Activated naive CD4-positive, alpha-beta T cell treated with anti-CD3 and anti-CD28 coated beads, Interleukin-2, amount 50 U/mL, for 24 hours (primary cell): Measurements from ENCODE around the gene PLXNA2.

ENCODE experiments used
- H3K27ac Mint-ChIP-seq: one replicate; pipeline ENCODE4 v1.8.0; 2021; ENCODE audit warnings: mild to moderate bottlenecking, mixed read lengths
- H3K27me3 Mint-ChIP-seq: one replicate; pipeline ENCODE4 v1.8.0; 2021; ENCODE audit warnings: mixed read lengths
- H3K36me3 Mint-ChIP-seq: one replicate; pipeline ENCODE4 v1.8.0; 2021; ENCODE audit warnings: mixed read lengths
- H3K4me1 Mint-ChIP-seq: one replicate; pipeline ENCODE4 v1.8.0; 2021; ENCODE audit warnings: mixed read lengths
- H3K4me3 Mint-ChIP-seq: one replicate; pipeline ENCODE4 v1.8.0; 2021; ENCODE audit warnings: mild to moderate bottlenecking, mixed read lengths
- H3K9me3 Mint-ChIP-seq: one replicate; pipeline ENCODE4 v1.8.0; 2021; ENCODE audit warnings: mixed read lengths

The PLXNA2 gene

DNA sequence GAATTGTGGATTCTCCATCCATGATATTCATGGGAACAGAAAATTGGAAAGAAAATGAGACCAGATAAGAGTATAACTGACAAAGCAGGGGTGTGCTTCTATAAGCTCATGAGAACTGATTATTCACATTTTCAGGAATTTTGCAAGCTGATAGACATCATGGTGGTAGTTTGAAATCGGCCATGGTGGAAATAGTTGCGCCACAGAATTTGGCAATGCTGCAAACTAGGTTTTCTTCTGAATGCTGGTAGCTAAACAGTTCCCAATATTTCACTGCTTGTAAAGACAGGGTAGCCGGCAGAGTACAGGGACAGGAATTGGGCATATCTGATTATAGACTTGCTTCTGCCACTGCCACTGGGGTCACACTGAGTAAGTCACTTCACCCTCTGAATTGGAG, 151.1 kb downstream of the PLXNA2 start:
- H3K4me1 Mint-ChIP-seq: peaks cover 1% of the 10 kb centered on the region
- H3K27me3 Mint-ChIP-seq: no peaks in the 10 kb centered on the region
- H3K9me3 Mint-ChIP-seq: no peaks in the 10 kb centered on the region
- H3K27ac Mint-ChIP-seq: no peak overlapping the region
- H3K4me3 Mint-ChIP-seq: no peak overlapping the region
- no peaks in the 10 kb centered on the region for H3K36me3 Mint-ChIP-seq

DNA sequence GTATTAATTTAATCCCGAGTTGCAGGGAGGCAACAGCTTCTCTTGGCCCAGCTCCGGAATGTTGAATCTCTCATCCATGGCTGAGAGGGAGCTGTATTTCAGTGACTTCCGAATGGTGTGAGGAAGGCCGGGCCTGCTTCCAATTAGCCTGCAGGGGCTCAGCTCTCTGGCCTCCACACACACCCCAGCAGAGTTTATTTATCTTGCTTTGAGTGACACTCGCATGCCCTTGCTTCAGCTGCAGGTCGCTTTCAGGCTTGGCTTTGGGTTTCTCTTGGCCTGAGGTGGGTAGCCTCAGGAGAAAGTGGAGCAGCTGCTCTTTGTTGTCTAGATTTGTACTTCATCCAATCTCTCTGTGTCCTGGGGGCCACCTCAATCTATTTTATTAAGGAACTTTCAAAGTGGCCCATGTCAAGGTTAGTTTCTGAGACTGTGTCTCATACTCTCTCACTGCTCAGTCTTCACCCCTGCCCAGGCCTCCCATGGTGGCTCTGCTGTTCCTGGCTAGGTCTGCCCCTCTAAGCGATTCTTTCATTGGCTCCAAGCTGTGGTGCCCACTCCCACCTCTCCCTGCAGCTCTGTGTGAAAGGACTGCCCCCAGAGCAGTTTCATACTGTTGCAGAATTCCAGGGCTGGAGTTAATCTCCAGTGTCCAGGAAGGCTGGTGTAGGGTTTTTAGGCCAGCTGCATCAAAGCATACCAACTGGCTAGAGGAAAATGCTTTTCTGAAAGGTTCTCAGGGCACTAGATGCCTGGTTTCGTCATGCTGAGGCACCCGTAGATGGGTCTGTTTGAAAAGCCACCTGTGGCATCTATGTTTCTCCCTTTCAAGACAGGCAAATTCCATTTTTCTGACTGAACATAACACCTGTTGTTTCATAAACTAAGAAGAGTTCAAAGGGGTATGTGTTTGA, 153.5 kb downstream of the PLXNA2 start:
- no peak overlapping the region for H3K4me3 Mint-ChIP-seq
- H3K4me1 Mint-ChIP-seq: peaks cover 23% of the 10 kb centered on the region
- no peak overlapping the region for H3K27ac Mint-ChIP-seq
- no peaks in the 10 kb centered on the region for H3K27me3 Mint-ChIP-seq
- no peaks in the 10 kb centered on the region for H3K9me3 Mint-ChIP-seq
- no peaks in the 10 kb centered on the region for H3K36me3 Mint-ChIP-seq

DNA sequence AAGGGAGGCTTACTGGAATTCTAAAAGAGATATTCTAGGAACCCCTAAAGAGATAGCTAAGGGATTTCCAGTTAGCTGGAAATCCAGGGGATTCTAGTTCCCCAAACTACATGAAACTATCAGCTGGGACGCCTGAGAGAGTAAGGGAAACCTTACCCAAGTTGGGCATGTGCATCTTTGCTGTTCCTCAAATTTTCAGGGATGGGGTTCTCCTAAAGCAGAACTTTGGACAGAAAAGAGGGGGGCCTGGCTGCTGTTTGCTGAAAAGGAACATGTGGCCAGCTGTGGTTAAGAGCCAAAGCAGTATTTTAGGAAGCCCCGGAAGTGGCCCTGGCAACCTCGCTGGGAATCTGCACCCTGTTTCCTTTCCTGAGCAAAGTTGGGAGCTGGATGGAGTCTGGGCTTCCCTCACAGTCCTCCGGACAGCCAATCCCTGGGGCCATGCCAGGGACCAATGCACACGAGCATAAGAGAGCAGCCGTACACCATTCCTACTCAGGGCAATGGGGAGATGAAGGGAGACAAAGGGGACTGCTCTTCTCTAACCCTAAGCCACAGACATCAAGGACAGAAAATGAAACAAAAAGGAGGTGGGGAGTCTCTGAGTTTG, 154.3 kb downstream of the PLXNA2 start:
- H3K36me3 Mint-ChIP-seq: no peaks in the 10 kb centered on the region
- no peak overlapping the region for H3K27ac Mint-ChIP-seq
- peaks cover 29% of the 10 kb centered on the region for H3K4me1 Mint-ChIP-seq
- no peak overlapping the region for H3K4me3 Mint-ChIP-seq
- H3K27me3 Mint-ChIP-seq: no peaks in the 10 kb centered on the region
- no peaks in the 10 kb centered on the region for H3K9me3 Mint-ChIP-seq

DNA sequence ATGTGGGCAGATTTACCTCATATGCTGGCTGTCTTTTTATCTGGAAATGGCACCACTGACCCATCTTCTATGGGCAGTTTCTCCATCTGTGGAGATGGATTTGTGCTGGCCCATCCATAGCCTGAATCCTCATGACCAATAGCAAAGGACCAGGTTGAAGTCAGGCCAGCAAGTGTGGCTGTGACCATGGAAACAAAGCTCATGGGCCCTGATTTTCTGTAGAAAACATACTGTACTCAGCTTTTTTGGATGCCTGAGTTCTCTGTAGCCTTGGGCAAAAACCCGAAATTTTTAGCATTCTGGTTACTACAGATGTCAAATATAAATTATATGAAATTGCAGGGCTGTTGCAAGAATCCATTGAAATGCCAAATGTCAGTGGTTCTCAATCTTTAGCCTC, 155.0 kb downstream of the PLXNA2 start:
- Mint-ChIP-seq H3K9me3 (no peaks in the 10 kb centered on the region), H3K27ac (no peak overlapping the region), H3K27me3 (no peaks in the 10 kb centered on the region), H3K4me1 (peaks cover 29% of the 10 kb centered on the region), H3K36me3 (no peaks in the 10 kb centered on the region), H3K4me3 (no peak overlapping the region)

DNA sequence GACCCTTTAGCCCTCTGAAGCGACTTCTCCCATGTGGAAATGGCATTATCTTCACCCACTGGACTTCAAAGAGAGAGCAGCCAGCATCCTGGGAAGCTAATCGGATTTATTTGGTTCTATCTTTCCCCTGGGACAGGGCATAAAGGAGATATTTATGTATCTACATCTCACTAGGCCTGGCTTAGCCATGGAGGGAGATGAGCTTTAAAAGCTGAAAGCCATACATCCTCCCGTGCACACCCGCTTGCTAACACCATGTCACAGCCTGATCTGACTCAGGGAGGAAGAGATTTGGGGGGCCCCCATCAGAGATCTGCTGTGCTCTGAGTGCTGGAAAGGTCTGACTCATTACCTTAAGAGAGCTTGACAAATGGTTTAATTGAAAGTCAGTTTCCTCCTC, 155.9 kb downstream of the PLXNA2 start:
- Mint-ChIP-seq H3K36me3 (no peaks in the 10 kb centered on the region), H3K27ac (no peak overlapping the region), H3K9me3 (no peaks in the 10 kb centered on the region), H3K4me1 (peaks cover 29% of the 10 kb centered on the region), H3K27me3 (no peaks in the 10 kb centered on the region), H3K4me3 (no peak overlapping the region)

DNA sequence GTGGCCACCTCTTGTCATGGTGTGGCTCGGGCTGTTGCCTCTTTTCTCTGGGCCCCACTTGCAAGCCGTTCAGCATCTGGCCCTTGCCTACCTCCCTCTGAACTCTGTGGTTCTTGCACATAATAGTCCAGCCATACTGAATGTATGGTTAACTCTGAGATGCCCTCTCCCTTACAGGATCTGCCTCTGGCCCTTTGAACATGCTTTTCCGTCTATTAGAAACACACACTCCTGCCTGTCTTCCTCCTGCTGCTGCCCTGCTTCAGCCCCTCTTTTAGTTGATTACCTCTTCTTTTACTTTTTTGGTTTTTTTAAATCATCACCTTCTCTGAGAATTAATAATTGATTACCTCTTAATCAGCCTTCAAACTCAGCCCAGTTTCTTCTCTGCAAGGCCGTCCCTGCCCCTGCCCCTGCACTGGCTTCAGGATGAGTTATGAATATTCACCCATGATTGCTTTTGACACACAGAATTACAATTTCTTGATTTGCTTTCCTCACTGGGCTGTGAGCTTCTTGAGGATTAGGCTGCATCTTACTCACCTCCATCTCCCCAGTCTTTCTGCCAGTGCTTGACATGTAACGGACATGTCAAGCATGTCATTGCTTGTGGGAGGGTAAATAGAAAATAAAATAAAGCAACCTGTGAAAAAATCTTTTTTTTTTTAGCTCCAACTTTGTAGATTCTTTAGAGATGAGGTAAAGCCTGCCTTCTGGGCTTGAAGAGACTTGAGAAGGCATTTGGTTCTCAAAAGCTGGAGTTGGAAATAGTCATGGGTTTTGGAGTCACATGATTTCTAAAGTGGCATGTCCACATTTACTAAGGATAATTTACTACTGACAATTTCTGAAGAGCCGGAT, 158.3 kb downstream of the PLXNA2 start:
- peak overlapping the region; percentile 86 for H3K27ac Mint-ChIP-seq
- no peaks in the 10 kb centered on the region for H3K36me3 Mint-ChIP-seq

DNA sequence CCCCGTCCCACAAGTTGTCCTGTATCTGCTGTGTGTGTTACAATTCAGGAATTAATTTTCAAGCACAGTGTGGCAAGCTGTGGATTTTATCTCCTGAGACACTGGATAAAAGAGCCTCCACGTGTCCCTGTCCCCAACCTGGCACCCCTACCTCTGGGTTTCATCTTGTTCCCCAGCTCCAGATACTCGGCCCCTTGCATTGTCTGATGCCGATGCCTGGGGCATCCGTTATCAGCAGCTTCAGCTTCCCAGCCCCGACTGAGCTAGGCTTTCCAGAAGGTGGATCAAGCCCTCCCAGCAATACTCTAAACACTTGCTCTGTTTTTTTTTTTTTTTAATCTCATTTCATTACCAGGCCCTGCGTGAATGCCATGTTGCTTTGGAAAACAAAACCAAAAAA, 159.4 kb downstream of the PLXNA2 start:
- no peaks in the 10 kb centered on the region for H3K27me3 Mint-ChIP-seq
- H3K27ac Mint-ChIP-seq: no peak overlapping the region
- H3K4me3 Mint-ChIP-seq: no peak overlapping the region
- H3K4me1 Mint-ChIP-seq: peaks cover 29% of the 10 kb centered on the region
- H3K9me3 Mint-ChIP-seq: no peaks in the 10 kb centered on the region
- H3K36me3 Mint-ChIP-seq: no peaks in the 10 kb centered on the region

More for the DNA sequence above, 158.3 kb downstream of the PLXNA2 start:
- peak overlapping the region; percentile 85 for H3K4me3 Mint-ChIP-seq
- no peaks in the 10 kb centered on the region for H3K9me3 Mint-ChIP-seq
- H3K27me3 Mint-ChIP-seq: no peaks in the 10 kb centered on the region
- H3K4me1 Mint-ChIP-seq: peaks cover 29% of the 10 kb centered on the region

DNA sequence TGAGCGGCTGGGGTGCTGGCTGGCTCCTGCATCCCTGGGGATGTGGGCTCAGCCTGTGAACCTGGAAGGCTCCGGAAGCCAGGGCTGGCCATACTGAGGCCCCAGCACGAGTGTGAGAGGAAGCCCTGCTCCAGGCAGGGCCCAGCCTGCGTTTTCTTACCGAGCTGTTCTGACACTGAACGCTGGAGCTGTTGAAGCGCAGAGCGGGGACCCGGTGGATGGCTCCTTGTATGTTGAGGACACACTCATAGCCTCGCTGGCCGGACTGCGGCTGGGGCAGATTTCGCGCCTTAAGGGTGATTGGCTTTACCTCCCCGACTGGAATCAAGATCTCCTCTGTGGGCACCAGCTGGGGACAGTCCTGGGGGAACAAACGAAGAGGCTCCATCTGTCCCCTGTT, 160.0 kb downstream of the PLXNA2 start:
- Mint-ChIP-seq H3K4me3 (no peak overlapping the region), H3K4me1 (peaks cover 29% of the 10 kb centered on the region), H3K27ac (no peak overlapping the region), H3K36me3 (no peaks in the 10 kb centered on the region), H3K27me3 (no peaks in the 10 kb centered on the region), H3K9me3 (no peaks in the 10 kb centered on the region)

DNA sequence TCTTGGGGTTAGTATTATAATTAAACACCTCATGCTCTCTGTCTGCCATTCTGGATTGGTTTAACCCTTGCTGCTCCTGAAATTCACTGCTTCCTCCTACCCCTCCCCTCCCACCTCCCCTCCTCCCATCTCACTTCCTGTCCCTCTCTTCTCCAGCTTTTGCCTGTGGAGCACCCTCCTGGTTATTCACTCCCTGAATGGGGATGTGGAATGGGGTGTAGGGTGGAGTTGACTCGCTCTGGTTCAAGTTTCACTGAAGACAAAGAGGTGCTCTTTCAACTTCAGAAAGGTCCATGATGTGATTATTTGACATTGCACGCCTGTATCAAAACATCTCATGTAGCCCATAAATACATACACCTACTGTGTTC, 160.5 kb downstream of the PLXNA2 start:
- H3K27ac Mint-ChIP-seq: no peak overlapping the region
- no peaks in the 10 kb centered on the region for H3K9me3 Mint-ChIP-seq
- H3K36me3 Mint-ChIP-seq: no peaks in the 10 kb centered on the region
- peaks cover 29% of the 10 kb centered on the region for H3K4me1 Mint-ChIP-seq
- no peaks in the 10 kb centered on the region for H3K27me3 Mint-ChIP-seq
- no peak overlapping the region for H3K4me3 Mint-ChIP-seq

DNA sequence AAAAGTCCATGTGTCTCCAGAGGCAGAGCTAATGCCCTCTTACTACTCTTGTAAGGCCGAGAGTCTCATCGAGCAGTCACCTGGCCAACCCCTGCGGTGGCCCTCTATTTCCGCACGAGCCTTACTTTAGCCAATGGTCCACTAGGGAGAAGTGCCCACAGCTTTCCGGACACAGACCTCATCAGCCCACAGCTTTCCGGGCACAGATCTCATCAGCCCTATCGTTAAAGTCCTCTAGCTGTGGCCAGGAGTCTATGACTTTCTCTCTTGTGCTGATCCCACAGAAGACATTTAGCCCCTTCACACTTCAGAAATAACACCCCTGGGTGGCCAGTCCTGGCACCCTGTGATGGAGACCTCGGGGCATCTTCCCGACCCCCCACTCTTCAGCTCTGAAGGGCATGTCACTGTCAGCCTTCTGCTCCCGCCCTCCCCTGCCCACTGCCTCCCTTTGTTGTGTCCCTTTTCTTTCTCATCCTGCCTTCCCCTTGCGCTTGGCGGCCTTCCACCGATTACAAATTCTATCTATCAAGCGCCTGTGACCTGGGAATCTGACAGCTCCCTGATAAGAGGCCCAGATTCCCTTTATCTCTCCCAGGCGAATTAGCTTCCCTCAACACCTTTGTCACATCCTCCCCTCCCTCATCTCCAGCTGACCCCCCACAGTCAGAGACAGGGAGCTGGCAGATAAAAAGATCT, 161.0 kb downstream of the PLXNA2 start:
- Mint-ChIP-seq H3K36me3 (no peaks in the 10 kb centered on the region), H3K4me1 (peaks cover 29% of the 10 kb centered on the region), H3K27ac (no peak overlapping the region), H3K9me3 (no peaks in the 10 kb centered on the region), H3K27me3 (no peaks in the 10 kb centered on the region), H3K4me3 (no peak overlapping the region)

DNA sequence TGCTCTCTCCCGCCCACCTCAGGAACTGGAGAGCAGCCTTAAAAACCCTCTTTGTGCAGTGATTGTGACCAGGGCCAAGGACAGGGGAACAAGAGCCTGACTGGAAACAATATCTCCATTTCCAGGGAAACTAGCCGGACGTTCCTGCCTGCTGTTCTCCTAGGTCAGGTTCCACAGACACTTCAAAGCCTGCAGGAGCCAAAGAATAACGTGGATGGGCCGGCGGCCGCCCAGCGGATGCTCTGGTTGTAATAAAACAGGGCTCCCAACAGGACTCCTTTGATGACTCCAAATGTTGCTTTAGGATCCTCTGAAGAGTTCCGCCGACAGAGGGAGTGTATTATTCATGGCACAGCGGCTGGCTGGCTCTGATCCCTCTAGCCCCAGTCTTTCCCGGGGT, 162.2 kb downstream of the PLXNA2 start:
- H3K27ac Mint-ChIP-seq: no peak overlapping the region
- H3K27me3 Mint-ChIP-seq: no peaks in the 10 kb centered on the region
- H3K4me1 Mint-ChIP-seq: peaks cover 19% of the 10 kb centered on the region
- H3K4me3 Mint-ChIP-seq: no peak overlapping the region
- H3K9me3 Mint-ChIP-seq: no peaks in the 10 kb centered on the region
- no peaks in the 10 kb centered on the region for H3K36me3 Mint-ChIP-seq

DNA sequence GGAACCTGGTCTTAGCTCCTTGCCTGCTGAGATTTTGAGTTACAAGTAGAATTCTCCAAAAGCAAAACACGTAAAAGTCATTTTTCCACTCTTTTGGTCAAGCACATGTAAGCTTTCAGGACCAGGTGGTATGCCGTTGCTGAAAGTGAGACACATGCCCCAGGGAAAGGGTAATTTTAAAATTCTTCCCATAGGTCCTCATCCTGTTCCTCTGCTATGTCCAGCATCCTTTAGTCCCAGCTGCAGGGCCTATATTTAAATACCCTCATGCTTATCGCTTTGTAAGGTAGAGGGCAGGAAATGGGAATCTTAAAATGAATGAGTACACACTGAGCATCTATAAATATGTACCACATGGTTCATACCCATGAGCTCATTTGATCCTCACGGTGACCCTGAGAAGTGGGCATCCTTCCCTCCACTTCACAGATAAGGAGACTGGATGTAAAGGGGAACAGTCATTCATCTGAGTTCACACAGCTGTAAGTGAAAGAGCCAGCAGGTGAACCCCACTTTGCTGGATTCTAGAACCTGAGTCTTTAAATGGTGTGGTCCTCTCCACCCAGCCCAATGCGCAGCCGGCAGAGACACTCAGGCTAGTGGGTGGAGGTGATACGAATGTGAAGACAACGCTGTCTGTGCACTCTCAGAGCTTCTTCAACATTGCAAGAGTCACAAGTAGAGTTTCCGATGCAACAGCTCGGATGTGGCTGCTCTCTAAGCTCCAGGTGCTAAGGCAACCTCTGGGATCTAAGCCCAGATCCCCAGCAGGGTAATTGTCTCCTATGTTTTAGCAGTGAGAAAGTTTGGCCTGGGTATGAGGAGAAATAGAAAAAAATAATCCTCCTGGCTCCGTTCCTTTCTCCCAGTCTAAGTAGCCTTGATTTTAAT, 163.5 kb downstream of the PLXNA2 start:
- Mint-ChIP-seq H3K27ac (no peak overlapping the region), H3K4me1 (peaks cover 5% of the 10 kb centered on the region), H3K27me3 (no peaks in the 10 kb centered on the region), H3K4me3 (no peak overlapping the region), H3K9me3 (no peaks in the 10 kb centered on the region), H3K36me3 (no peaks in the 10 kb centered on the region)

DNA sequence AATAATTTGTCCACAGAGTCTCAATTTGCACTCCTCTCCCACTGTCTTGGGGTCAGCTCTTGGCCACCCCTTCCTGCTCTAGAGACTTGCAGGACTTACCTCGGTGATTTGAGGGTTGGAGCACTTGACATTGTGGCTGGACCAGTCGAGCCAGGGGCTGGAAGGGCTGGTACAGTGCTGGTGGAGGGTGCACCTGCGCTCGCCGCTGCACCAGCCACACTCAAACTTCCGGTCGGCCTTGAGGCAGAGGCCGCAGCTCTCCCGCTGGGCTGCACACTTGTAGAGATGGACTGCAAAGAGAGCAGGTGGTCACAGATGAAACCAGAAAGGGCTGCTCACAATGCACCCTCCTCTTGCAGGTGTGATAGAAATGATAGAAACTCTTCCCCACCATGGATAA, 165.0 kb downstream of the PLXNA2 start:
- Mint-ChIP-seq H3K27ac (no peak overlapping the region), H3K9me3 (no peaks in the 10 kb centered on the region), H3K4me1 (no peaks in the 10 kb centered on the region), H3K4me3 (no peak overlapping the region), H3K36me3 (no peaks in the 10 kb centered on the region), H3K27me3 (no peaks in the 10 kb centered on the region)

DNA sequence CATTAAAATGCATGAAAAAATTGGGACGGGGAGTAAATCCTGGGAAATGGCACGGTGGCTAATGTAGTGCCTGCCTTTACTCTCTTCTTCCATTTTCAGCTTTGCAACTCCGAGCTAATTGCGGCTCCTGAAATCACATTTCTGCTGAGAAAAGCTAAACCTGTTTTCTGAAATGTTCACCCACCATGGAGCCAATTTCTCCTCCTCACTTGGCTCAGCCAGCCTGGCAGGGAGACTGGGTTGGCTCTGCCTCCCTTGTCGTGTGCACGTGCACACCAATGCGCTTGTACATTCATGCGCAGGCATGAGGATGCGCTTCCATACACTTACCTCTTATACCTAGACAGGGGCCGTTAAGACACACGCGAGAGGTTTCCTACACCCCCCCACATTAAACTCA, 165.4 kb downstream of the PLXNA2 start:
- no peaks in the 10 kb centered on the region for H3K27me3 Mint-ChIP-seq
- no peak overlapping the region for H3K4me3 Mint-ChIP-seq
- H3K4me1 Mint-ChIP-seq: no peaks in the 10 kb centered on the region
- H3K36me3 Mint-ChIP-seq: no peaks in the 10 kb centered on the region
- no peak overlapping the region for H3K27ac Mint-ChIP-seq
- H3K9me3 Mint-ChIP-seq: no peaks in the 10 kb centered on the region
